C4-2B (cell line): Measurements from ENCODE around the gene MAGOHB.

ENCODE experiments used
- CTCF ChIP-seq: fragments of 450-650 bp; conservative IDR thresholded peaks from 2 replicates; pipeline ENCODE4 v1.5.1; 2017; ENCODE audit warnings: mild to moderate bottlenecking
- ZFX ChIP-seq: fragments of 450-650 bp; IDR thresholded peaks from 2 replicates; pipeline ENCODE4 v1.6.1; 2017

GRCh38 chr12:10567813-10568212 is 45.6 kb downstream of the MAGOHB start:
- TF ChIP-seq CTCF: no peak
- no peak for TF ChIP-seq ZFX
